ENCODE data around the gene ELK4.
A peak's percentile ranks its signal among the peaks of the same experiment; 100 is the strongest.

Gene ELK4

DNA sequence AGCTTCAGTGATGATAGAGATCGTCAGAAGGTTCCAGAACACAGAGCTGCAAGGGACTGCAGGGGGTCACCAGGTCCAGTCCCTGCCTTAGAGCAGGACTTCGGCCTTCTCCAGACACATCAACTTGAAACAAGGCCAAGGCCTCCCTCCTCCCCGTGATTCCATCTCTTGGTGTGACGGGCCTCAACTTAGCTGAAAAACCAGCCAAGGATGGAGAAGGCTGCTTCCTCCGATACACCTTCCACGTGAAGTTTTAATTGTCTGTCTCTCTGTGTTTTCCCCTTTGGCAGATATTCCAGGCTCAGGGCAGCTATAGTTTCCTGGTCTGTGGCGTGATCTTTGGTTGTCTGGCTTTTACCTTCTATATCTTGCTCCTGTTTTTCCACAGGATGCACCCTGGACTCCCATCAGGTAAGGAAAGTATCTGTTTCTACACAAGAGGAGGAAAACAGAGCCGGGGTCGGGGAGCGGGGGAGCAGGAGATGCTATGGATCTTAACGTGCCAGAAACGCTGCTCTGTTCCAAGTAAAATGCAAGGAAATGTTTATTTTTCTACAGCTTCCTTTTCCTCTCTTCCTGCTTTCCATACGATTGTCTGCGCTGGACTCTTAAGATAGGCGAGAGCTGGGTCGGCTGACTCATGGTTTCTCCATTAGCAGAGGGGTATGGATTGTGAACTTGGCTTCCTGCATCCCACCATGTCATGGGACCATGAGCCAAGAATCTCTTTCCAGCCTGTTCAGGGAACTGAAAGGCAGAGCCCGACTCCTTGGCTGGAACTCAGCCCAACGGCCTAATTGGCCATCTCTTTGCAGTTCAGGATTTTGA is 32.8 kb downstream of the ELK4 start:
- DNase-seq (ENCODE audit: low read depth in 1 of 2, low spot score in 1 of 2): no peak

DNA sequence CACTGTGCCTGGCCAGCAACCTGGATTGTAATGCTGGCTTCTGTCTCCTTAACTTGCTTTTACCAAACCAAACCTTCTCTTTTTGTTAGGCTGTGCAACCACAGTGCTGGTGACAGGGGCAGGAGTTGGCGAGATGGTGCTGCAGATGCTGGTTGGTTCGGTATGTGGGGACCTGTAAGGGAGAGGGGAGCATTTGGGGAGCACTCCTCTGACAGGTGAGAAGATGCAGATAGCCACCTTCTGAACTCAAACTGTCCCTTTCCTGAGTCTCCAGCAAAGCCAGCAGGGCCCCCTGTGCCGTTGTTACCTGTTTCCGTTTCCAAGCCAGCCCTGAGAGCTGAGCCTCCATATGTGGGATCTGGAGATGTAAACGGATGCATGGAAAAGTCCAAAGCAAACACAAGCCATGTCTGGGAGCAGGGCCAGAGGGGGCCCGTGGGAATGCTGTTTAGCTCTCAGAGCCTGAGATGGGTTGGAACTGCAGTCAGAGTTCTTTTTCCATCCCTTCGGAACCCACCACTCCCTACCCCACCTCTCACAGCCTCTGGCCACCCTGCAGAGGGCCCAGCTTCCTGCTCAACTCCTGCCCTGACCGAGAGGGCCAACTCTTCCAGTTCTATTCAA is 34.0 kb downstream of the ELK4 start:
- DNase-seq (ENCODE audit: low read depth in 1 of 2, low spot score in 1 of 2): no peak

DNA sequence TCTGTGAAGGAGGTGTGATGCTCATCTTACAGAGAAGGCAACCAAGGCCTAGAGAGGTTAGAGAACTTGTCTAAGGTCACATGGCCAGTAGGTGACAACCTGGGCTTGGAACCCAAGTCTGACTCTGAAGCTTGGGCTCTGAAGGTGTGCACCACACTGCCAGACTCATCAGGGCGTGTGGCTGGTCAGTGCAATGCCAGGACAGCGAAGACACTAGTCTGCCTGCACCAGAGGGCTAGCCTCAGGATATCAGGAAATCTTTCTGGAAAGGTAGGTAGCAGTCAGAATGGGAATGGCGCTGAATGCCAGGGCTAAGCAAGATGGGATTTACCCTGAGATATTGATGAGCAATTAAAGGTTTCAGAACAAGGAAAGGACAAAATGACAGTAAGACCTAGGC is 34.9 kb downstream of the ELK4 start:
- no peak for DNase-seq (ENCODE audit: low read depth in 1 of 2, low spot score in 1 of 2)

DNA sequence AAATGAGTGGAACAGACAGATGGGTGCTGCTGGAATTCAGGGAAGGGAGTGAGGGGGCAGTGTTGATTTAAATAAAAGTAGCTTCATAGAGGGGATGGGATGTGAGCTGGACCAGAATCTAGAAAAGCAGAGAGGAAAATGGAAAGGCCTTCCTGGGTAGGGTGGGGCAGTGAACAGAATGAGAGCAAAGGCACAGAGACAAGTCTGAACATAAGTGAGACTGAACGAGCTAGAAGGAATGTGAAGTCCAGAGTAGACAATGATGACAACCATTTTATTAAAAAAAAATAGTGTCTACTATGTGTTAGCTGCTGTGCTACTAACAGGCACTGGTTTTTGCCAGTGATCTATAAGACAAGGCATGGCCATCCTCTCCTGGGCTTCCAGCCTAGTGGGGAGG is 36.0 kb downstream of the ELK4 start:
- no peak for DNase-seq (ENCODE audit: low read depth in 1 of 2, low spot score in 1 of 2)

DNA sequence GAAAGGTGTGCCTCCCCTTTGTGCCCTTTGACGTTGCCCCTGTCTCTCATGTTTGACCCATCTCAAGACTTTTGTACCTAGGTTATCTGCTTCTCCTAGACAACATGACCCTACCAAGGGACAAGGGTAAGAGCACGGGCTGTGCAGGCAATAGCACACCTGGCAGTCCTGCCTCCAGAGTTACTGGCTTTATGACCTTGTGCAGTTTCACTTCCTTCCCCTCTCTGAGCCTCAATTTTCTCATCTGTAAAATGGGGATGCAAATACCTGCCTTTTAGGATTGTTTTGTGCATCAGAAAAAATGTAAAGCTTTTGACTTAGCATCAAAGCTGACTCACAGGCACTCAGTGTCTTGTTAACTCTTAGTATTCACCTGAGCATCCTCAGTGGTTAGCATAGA is 36.4 kb downstream of the ELK4 start:
- DNase-seq (ENCODE audit: low read depth in 1 of 2, low spot score in 1 of 2): no peak

DNA sequence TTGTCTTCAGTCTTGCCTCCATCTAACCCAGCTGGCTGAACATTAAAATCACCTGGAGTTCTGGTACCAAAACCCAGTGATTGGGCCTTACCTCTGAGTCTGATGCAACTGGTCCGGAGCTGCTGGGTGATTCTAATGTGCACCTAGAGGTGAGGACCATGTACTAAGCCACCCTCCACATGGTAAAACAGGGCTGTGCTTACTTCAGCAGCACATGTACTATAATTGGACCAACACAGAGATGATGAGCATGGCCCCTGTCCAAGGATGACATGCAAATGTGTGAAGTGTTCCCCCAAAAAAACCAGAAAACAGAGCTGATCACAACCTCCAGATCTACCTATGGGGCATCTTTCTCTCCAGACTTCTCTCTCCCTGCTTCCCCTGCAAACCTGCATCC is 37.0 kb downstream of the ELK4 start:
- DNase-seq (ENCODE audit: low read depth in 1 of 2, low spot score in 1 of 2): no peak

DNA sequence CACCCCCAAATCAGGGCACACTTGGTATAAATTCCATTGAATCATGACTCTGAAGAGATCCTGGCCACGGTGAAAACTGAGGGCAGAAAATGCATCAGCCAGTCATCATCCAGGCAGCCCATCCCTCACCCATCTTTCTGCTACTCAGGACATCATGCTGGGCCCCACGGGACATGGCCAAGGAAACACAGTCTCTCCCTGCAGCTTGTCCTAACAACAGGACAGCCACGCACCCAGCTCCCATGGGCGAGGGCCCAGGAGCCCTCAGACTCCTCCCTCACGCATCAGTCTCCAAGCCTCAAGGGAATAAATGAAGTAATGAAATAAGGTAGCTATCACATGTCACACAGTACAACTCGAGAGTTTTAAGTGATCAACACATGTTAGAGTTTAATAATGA is 37.8 kb downstream of the ELK4 start:
- no peak for DNase-seq (ENCODE audit: low read depth in 1 of 2, low spot score in 1 of 2)

DNA sequence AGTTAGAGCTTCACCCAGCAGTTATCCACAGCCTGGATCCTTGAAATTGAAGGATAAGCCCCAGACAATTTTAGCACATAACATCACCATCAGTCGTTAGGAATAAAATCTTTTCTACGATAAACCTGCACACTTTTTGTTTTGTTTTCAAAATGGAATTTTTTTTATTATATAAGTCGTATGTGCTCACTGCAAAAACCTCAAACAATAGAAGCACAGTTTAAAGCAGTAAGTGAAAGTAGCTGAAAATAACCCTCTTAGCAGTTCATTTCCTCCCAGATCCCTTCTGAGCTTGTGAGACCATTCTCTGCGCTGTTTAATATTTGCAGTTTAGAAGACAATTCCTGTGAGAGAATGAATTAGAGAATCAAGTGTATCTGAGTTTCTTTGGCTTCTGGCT is 38.3 kb downstream of the ELK4 start:
- DNase-seq (ENCODE audit: low read depth in 1 of 2, low spot score in 1 of 2): no peak

DNA sequence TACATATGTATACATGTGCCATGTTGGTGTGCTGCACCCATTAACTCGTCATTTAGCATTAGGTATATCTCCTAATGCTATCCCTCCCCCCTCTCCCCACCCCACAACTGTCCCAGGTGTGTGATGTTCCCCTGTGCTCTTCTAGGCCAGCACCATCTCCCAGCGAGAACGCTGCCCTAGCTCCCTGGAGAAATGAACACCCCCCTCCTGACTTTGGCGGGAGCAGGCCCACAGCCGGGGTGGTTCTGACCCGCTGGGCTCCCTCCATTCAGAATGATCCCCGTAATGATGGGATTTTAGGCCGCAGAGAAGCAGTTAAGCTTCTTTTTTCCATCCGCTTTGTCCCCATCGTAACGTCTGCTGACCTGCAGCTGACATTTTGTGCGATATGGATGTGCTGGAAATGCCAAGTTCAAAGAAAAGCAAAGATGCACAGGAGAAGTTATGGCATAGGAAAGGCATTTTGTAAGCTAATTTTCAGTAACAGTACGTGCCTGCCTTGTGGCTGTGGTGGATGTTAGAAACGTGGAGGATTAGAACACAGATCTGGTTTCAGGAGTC is 39.3 kb downstream of the ELK4 start:
- no peak for DNase-seq (ENCODE audit: low read depth in 1 of 2, low spot score in 1 of 2)

DNA sequence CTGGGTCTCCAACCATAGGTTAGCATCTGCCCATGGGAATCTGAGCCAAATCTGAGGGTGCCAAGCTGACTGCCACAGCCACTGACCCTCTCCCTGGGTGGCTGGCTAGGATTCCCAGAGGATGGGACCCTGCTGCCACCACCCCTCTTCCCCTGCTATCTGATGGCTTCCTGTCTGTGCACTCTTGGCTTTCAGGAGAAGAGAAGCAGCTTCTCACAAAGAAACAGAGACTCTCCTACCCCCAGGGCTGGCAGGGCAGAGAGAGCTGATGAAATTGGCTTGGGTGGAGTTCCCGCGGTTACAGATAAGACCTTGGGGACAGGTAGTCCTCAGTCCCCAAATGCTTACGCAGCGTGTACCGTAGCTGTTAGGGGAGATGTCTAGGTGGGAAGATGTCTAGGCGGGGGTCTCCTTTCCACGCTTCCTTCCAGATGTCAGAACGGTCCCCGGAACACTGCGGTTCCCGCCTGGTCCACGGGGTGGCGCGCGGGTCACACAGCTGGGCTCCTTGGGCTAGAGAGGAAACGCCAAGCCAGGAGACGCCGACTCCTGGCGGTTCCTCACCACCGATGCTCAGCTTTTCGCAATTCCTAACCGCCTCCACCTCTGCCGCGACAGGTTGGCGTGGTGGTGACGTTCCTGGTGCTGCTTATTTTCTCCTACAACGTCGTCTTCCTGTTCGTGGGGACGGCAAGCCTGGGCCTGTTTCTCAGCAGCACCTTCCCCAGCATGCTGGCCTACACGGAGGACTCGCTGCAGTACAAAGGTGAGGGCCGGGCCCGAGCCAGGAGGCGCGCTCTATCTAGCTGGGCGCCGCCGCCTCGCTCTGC is 40.1 kb downstream of the ELK4 start:
- peak; percentile 86 to 91 for DNase-seq (ENCODE audit: low read depth in 1 of 2, low spot score in 1 of 2)

DNA sequence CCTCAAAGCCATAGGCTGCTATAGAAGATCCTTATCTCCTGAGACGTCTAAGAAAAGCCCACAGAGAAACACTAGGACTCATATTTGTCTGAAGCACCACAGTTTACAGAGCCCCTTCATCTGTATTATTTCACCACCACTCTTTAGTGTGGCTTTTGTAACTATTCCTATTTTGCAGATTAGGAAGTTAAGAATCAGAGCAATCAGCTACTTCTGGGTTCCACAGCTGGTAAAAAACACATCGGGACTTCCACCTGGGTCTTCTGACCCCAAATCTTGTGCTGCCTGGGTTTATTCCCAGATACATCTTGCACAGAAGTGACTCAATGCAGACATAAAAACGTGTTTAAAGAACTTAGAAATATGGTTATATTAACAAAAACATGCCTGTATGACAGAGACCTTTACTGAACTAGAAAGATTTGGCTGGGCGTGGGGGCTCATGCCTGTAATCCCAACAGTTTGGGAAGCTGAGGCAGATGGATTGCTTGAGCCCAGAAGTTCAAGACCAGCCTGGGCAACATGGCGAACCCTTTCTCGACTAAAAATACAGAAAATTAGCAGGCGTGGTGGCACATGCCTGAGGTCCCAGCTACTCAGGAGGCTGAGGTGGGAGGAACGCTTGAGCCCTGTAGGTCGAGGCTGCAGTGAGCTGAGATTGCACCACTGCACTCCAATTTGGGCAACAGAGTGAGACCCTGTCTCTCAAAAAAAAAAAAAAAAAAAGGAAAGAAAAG is 40.9 kb downstream of the ELK4 start:
- DNase-seq (ENCODE audit: low read depth in 1 of 2, low spot score in 1 of 2): no peak

DNA sequence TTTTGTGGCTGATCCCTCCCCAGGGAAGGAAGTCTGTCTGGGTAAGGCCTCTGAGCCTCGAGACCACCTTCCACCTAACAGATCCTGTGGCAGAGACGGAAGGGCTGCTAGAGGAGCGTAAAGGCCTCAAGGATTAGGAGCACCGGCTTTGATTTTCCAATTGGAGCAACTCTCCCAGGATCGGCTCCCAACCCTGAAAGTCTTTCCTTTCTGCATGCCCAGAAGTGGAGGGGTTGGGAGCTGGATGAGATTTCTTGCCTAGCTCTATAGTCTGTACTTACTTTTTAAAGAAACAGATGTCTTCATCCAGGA is 41.4 kb downstream of the ELK4 start:
- DNase-seq (ENCODE audit: low read depth in 1 of 2, low spot score in 1 of 2): no peak

DNA sequence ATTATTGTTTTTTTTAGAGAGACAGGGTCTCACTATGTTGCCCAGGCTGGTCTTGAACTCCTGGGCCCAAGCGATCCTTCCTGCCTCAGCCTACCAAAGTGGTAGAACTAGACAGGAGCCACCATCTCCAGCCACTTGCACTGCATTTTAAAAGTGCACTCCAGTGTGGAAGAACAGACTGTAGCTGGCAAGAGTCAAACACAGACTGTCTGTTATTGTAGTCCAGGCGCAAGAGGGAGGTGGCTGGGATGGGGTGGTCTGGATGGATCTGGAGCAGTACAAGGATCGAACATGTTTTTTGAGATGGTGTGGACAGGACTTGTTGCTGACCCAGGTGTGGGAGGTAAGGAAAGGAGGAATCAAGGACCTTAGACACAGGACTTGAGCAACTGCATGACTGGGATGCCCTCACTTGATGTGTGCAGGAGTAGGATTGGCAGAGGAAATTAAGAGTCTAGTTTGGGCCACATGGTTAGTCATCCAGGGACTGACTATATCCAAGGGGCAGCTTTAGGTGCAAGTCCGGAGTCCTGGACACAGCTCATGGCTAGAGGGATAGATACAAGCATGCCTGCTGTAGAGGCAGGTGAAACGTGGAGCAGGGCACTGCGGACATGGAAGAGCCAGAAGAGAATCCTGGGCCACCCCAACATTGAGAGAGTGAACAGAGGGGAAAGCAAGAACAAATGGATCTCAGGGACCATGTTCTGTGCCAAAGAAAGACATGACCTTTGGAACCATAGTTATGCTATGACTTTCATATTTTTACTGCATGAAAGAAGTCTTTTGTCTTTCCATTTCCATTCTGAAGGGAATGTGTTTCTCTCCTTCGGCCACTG is 42.0 kb downstream of the ELK4 start:
- DNase-seq (ENCODE audit: low read depth in 1 of 2, low spot score in 1 of 2): no peak

DNA sequence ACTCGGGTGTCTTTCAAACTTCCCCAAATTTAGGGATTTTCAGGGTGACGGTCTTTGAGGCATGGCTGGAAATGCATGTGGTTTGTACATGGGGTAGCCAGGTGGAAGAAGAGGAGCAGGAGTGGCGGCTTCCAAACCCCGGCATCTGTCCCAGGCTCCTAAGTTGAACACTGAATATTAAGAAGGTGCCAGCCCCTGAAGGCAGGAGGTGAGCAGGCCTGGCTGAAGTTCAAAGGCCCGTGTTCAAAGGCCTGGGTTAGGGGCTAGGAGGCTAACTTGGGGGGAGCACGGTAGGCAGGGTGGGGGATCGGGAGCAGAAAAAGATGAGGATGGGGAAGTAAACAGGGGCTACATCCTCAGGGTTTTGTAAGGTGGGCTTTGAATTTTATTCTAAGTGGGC is 42.8 kb downstream of the ELK4 start:
- no peak for DNase-seq (ENCODE audit: low read depth in 1 of 2, low spot score in 1 of 2)

DNA sequence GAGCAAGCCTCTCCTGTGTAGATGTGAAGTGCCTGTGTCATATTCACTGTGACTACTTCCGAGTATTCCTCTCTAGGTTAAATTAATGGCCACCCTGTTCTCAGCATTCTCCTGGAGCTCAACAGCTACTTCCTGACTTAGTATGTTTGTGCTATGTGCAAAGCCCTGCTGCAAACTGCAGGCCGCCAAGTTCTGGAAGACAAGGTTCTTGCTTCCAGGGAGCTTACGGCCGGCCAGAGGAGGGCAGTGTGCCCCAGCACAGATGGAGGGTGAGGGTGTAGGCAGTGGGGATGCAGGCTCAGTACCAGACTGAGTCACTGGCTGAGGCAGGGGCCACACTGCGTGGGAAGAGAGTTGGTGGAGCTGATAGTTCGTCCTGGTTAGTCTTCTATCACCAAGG is 43.2 kb downstream of the ELK4 start:
- no peak for DNase-seq (ENCODE audit: low read depth in 1 of 2, low spot score in 1 of 2)

DNA sequence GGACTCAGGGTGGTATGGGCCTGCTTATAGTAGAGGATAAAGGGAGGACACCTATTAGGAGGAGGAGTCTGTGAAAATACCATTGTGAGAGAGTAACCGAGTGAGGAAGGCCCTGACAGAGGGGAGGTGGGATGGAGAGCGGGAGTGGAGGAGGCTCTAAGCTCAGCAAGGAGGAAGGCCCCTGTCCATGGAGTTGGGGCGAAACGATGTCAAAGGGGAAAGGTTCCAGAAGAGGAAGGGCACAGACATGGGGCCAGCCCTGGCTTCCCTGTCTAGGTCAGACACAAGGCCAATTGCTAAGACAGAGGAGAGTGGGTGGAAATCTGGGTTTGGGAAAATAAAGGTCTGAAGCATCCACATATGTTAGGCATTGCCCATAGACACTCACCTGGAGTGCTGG is 44.2 kb downstream of the ELK4 start:
- DNase-seq (ENCODE audit: low read depth in 1 of 2, low spot score in 1 of 2): no peak

DNA sequence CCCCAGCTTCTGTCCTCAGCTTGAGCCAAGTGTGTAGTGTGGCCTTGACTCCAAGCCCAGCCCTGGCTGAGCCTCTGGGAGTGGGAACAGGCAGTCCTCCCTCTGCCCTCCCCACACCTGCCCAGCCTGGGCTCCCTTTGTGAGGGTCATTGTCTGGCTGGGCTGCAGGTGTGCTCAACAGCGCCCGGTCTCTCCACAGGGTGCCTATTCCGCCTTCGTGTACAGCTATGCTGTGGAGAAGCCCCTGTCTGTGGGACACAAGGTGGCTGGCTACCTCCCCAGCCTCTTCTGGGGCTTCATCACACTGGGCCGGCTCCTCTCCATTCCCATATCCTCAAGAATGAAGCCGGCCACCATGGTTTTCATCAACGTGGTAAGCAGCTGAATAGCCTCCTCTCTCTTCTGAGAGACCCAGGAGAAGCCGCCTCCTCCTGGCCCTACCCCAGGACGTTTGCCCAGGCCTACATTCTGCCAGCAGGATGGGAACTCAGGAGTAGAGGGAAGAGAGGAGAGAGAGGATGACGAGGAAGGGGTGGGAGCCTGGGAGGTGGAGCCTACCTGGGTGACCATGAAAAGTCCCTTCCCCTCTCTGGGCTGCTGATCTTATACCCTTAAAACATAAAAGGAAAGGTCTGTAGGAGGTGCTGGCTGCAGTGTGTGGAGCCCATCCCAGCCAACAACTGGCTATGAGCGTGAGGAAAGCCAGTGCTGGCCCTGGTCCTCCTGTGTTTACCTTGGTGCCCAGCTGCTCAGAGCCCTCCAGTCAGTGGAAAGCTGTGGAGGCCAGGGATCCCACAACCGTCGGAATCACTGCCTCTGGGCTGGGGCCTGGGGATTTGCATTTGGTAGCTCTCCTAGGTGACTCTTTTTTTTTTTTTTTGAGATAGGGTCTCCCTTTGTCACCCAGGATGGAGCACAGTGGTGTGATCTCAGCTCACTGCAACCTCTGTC is 45.7 kb downstream of the ELK4 start:
- DNase-seq (ENCODE audit: low read depth in 1 of 2, low spot score in 1 of 2): no peak

DNA sequence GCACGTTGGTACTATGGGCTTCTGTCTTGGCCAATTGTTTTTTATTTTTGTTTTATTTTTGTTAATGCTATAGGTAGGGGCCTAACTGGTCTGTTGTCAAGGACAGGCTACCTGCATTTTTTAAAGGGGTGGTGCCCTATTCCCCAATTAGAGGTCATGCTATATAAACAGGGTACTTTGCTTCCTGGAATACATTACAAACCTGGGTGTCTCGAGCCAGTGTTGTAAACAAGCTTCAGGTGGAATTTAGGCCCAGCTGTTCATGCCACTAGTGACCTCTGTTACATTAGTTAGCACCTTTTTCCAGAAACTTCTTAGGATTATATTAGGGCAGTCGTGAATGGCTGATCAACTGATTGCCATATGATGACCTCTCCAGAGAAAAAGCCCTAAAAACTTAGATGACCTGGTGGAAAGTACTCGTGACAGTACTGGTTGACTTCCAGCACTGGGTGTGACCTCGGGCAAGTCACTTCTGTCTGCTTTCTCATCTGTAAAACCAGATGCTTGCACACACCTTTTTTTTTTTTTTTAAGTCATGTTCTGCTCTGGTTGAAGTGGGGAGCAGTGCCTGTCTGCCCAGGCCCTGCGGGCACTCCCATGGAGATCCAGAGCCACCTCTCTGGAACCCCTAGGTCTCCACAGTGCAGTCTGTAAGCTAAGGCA is 46.5 kb downstream of the ELK4 start:
- DNase-seq (ENCODE audit: low read depth in 1 of 2, low spot score in 1 of 2): no peak

DNA sequence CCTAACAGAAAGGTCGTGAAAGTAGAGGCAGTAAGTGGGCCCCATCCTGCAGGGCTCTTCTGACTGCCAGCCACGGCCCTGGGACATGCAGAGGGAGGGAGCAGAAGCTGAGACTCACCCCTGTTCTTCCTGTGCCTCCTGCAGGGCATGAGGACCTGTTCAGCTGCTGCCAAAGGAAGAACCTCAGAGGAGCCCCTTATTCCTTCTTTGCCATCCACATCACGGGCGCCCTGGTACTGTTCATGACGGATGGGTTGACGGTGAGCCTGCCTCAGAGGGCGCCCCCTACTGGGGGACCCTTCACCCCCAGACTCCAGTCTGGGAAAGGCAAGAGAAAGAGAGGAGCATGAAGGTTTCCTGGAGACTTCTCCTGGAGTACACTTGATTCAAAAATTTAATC is 47.1 kb downstream of the ELK4 start:
- DNase-seq (ENCODE audit: low read depth in 1 of 2, low spot score in 1 of 2): no peak
